ENCODE data around the gene DDX56. TPM values are rescaled to one million over a fixed set of nuclear protein-coding genes. Genes with fewer than 3 reads are reported as not detected.

Gene DDX56
- total and polyA plus RNA-seq, 2 of the 13 experiments (the other 11 are each of a cell fraction or from before 2014, with no cell fraction given), result 82.6 to 120 TPM

DNA sequence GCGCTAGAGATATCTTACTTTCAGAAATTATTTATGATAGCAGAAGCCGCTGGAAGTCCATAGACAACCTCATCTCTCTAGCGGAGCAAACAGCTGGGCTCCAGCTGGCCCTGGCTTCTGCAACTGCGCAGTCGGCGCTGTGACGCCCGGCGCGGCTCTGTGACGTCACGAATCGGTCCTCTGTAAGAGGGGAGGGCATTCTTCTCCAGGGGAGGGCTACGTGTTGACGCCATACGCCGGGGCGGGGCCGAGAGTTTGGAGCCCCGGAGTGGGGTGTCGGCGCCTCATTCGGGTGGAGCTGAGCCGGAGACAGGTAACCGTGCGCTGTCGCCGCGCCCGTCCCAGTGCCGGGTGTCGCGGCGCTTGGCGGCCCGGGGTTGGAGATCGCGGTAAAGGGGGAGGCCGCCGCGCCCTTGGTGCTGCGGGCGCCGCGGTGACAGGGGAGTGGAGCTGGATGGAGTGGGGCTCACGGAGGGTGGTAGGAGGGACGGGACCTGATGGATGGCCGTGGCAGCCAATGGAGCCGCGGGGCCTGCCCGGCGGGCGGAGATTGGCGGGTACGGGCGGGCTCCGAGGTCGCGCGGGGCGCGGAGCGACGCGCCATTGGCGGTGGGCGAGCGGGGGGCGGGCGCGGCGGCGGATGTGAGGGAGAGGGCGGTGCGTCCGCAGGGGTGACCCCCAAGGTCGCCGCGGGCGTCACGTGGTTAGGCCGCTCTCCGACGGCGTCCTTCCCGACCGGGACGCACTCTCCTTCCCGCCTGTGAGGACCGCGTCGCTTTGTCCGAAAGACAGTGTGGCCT, 32.8 kb upstream of the DDX56 start, which contains the start of gene OGDH (continued):
- TF ChIP-seq, protein P1, sequence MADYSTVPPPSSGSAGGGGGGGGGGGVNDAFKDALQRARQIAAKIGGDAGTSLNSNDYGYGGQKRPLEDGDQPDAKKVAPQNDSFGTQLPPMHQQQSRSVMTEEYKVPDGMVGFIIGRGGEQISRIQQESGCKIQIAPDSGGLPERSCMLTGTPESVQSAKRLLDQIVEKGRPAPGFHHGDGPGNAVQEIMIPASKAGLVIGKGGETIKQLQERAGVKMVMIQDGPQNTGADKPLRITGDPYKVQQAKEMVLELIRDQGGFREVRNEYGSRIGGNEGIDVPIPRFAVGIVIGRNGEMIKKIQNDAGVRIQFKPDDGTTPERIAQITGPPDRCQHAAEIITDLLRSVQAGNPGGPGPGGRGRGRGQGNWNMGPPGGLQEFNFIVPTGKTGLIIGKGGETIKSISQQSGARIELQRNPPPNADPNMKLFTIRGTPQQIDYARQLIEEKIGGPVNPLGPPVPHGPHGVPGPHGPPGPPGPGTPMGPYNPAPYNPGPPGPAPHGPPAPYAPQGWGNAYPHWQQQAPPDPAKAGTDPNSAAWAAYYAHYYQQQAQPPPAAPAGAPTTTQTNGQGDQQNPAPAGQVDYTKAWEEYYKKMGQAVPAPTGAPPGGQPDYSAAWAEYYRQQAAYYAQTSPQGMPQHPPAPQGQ (CRISPR knock-in tag; IDR thresholded peaks at IDR 0.05; ENCODE audit: borderline replicate concordance), result no peak
- TF ChIP-seq ZSCAN31 (CRISPR knock-in tag; IDR thresholded peaks at IDR 0.05; ENCODE audit: low read depth), result peak; percentile 54; the same call in 1 of the 2 replicates
- TF ChIP-seq RFX3 (CRISPR knock-in tag; IDR thresholded peaks at IDR 0.05), result no peak
- no peak for TF ChIP-seq ZFP41 (CRISPR knock-in tag; IDR thresholded peaks at IDR 0.05; ENCODE audit: borderline replicate concordance)
- TF ChIP-seq ZNF850 (CRISPR knock-in tag; conservative IDR thresholded peaks at IDR 0.05), result no peak
- TF ChIP-seq BRCA1 (CRISPR knock-in tag; IDR thresholded peaks at IDR 0.05), result no peak
- no peak for TF ChIP-seq JARID2 (CRISPR knock-in tag; IDR thresholded peaks at IDR 0.05; ENCODE audit: insufficient replicate concordance)
- peak; percentile 69 for TF ChIP-seq ZNF614 (CRISPR knock-in tag; IDR thresholded peaks at IDR 0.05; ENCODE audit: borderline replicate concordance)
- no peak for TF ChIP-seq ZNF598 (CRISPR knock-in tag; IDR thresholded peaks at IDR 0.05; ENCODE audit: borderline replicate concordance)
- no peak for TF ChIP-seq NR3C1 (CRISPR knock-in tag; IDR thresholded peaks at IDR 0.05)
- TF ChIP-seq, protein P2, sequence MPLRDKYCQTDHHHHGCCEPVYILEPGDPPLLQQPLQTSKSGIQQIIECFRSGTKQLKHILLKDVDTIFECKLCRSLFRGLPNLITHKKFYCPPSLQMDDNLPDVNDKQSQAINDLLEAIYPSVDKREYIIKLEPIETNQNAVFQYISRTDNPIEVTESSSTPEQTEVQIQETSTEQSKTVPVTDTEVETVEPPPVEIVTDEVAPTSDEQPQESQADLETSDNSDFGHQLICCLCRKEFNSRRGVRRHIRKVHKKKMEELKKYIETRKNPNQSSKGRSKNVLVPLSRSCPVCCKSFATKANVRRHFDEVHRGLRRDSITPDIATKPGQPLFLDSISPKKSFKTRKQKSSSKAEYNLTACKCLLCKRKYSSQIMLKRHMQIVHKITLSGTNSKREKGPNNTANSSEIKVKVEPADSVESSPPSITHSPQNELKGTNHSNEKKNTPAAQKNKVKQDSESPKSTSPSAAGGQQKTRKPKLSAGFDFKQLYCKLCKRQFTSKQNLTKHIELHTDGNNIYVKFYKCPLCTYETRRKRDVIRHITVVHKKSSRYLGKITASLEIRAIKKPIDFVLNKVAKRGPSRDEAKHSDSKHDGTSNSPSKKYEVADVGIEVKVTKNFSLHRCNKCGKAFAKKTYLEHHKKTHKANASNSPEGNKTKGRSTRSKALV (CRISPR knock-in tag; IDR thresholded peaks at IDR 0.05), result 0 out of 2 replicates have a peak, but pooled peaks have one; percentile 35
- TF ChIP-seq KDM4B (CRISPR knock-in tag; IDR thresholded peaks at IDR 0.05), result no peak; the same call in 1 of the 2 replicates
- TF ChIP-seq SP4 (CRISPR knock-in tag; IDR thresholded peaks at IDR 0.05), result peak; percentile 99
- TF ChIP-seq BORCS8-MEF2B (CRISPR knock-in tag; IDR thresholded peaks at IDR 0.05), result peak; percentile 51; the same call in 1 of the 2 replicates
- TF ChIP-seq ZBTB1 (CRISPR knock-in tag; IDR thresholded peaks at IDR 0.05; ENCODE audit: borderline replicate concordance), result no peak
- TF ChIP-seq, protein P3, sequence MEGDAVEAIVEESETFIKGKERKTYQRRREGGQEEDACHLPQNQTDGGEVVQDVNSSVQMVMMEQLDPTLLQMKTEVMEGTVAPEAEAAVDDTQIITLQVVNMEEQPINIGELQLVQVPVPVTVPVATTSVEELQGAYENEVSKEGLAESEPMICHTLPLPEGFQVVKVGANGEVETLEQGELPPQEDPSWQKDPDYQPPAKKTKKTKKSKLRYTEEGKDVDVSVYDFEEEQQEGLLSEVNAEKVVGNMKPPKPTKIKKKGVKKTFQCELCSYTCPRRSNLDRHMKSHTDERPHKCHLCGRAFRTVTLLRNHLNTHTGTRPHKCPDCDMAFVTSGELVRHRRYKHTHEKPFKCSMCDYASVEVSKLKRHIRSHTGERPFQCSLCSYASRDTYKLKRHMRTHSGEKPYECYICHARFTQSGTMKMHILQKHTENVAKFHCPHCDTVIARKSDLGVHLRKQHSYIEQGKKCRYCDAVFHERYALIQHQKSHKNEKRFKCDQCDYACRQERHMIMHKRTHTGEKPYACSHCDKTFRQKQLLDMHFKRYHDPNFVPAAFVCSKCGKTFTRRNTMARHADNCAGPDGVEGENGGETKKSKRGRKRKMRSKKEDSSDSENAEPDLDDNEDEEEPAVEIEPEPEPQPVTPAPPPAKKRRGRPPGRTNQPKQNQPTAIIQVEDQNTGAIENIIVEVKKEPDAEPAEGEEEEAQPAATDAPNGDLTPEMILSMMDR (CRISPR knock-in tag; IDR thresholded peaks at IDR 0.05), result no peak
- no peak for TF ChIP-seq HNRNPH1 (optimal IDR thresholded peaks at IDR 0.05; ENCODE audit: low read depth, low read length)
- peak; percentile 87 for TF ChIP-seq ZFX (CRISPR knock-in tag; IDR thresholded peaks at IDR 0.05; ENCODE audit: low read depth)
- TF ChIP-seq, protein P4, sequence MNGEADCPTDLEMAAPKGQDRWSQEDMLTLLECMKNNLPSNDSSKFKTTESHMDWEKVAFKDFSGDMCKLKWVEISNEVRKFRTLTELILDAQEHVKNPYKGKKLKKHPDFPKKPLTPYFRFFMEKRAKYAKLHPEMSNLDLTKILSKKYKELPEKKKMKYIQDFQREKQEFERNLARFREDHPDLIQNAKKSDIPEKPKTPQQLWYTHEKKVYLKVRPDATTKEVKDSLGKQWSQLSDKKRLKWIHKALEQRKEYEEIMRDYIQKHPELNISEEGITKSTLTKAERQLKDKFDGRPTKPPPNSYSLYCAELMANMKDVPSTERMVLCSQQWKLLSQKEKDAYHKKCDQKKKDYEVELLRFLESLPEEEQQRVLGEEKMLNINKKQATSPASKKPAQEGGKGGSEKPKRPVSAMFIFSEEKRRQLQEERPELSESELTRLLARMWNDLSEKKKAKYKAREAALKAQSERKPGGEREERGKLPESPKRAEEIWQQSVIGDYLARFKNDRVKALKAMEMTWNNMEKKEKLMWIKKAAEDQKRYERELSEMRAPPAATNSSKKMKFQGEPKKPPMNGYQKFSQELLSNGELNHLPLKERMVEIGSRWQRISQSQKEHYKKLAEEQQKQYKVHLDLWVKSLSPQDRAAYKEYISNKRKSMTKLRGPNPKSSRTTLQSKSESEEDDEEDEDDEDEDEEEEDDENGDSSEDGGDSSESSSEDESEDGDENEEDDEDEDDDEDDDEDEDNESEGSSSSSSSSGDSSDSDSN (CRISPR knock-in tag; IDR thresholded peaks at IDR 0.05), result peak; percentile 46
- peak; percentile 75; the same call in 1 of the 2 replicates for TF ChIP-seq ZFP36L1 (CRISPR knock-in tag; IDR thresholded peaks at IDR 0.05)

Data from HepG2 (cell line).